HT-29 (cell line): ENCODE data around the gene FICD. TPM values are rescaled to one million over a fixed set of nuclear protein-coding genes. Genes with fewer than 3 reads are reported as not detected.
"Not testable (repeated sequence)": the region's sequence is repeated elsewhere in the genome, so short reads cannot be mapped to it uniquely, and the experiment has no call there.

ENCODE experiments used
- DNase-seq: peaks from one replicate; pipeline ENCODE4 v3.0.0-alpha.2; 2015; ENCODE audit warnings: low spot score
- total RNA-seq: library from RNA; depleted of rRNA; stranded (reverse); fragments of >200 nt; shearing (Covaris generic); gene quantifications from 2 replicates; pipeline ENCODE4 v1.2.3, GENCODE V29; 2014; rRNA removed

Gene FICD
- total RNA-seq: 9.1 and 9.6 TPM in 2 replicates

DNA sequence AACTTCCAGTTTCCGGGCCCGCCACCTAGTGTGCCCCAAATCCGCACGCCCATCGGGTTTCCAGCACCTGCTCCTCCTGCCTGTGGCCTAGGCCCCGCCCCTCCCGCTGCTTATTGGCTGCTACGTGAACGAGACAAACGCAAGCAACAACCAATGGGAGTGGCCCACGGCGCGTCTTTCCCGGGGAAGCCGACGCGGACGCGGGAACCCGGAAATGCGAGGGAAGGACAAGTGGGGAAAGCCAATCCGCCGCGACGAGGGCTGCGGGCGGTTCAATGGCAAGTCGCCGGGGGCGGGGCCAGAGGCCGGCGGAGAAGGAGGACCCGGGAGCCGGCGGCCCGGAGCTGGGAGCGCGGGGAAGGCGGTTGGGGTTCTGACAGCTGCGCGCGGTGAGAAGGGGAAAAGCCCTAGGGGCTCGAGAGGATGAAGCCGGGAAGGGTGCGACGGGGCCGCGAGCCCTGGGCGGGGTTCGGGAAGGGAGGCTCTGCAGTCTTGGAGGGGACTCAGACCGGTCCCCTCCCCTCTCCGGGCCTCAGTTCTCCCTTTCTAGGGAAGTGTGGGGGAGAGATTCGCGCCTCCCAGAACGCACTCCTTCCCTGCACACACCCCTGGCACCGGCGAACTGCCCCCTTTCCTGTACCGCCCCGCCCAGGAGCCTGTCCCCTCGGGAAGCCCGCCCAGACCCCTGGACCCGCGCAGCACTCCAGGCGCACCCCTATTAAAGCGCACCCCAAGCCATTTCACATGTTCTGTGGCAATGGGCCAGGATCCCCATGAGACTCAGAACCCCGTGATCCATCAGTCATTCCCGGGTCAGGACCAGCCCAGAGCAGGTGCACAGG, at the start of gene FICD:
FICD (plus strand) TSS at position 305 of the 842 bp plus-strand sequence. CDS start 1,696 bp downstream, outside the sequence.
- DNase-seq: peak; percentile 99

DNA sequence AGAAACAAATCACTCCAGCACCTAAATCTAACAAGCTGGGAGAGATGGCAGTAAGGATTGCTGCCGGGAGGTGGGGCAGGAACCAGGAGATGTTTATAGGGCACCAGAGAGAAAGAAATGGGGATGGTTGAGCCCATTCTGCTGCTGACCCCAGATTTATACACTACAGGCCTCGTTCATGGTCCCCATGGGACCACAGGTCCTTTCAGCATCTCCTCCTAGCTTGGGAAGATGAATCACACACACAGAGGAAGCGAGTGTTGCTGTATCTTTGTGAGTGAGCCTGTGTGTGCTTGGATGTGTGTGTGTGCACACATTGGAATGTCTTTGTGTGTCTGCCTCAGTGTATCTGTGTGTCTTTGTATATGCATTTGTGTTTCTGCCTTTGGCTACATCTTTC, 49.7 kb upstream of the FICD start:
- no peak for DNase-seq

DNA sequence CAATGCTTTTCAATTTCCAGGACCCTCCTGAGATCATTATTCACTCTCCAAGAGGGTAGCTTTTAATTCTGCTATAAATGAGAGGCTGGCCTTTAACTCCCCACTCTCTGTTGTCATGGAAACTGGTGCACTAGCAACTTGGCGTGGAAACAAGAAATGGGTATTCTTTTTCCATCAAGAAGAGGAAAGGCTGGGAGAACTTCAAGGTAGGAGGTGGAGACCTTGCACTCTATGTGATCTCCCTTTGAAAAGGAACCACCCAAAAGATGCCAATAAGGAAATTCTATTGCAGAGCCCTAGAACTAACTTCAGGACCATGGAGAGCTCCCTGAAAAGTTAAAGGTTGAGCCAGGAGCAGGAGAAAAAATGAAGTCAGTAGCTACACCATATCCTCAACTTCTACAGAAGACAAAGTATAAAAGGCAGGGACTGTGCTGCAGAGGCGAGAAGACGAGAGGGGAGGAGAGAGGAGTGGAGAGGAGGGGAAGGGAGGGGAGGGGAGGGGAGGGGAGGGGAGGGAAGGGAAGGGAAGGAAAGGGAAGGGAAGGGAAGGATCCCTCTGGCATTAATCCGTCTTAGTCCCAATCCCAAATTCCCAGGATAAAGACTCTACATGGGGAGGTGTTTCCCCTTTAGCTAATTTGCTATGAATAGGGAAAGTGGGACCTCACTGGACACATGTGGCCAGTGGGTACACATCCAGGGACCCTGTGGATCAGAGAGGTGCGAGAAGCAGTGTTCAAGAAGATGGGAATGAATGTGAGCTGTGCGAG, 46.7 kb upstream of the FICD start:
- DNase-seq: peak; percentile 60

DNA sequence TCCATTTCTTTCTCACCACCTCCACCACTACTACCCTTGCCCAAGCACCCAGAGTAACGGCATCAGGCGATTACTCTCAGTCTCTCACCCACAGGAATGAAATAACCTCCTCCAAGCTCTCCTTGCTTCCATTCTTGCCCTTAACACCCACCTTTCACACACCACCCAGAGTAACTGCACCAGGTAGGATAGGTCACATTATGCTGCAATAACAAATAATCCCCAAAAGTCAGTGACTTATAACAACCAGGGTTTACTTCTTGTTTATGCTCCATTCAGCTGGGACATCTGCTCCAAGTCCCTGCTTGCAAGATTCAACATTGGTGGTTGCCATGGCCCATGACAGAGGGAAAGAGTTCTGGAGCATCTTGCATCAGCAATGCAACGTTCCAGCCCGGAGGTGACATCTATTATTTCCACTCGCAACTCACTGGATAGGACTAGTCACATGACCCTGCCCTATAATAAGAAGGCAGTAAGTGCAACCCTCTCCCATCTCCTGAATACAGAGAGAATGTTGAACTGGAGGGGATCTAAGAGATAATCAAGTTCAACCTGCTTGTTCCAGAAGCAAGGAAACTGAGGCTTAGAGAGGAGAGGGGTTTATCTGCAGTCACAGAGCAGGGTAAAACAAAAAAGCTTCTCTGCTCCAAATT, 41.5 kb upstream of the FICD start:
- no peak for DNase-seq

DNA sequence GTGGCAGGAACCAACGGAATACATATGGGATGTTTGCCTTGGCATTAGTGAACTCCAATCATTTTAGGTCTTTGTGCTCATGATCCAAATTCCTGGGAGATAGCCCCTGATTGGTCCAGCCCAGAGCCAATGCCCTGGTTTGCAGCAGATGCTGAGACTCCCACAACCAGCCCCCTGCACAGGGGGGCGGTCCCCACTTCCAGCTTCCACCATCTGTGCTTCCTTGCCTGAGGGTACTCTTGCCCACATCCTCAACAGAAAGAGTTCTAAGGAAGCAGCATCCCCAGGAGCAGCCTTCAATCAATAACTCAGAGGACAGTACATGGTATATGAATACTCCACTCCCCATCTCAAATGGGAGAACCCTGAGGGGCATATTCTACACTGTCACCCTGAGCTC, 39.7 kb upstream of the FICD start:
- no peak for DNase-seq

DNA sequence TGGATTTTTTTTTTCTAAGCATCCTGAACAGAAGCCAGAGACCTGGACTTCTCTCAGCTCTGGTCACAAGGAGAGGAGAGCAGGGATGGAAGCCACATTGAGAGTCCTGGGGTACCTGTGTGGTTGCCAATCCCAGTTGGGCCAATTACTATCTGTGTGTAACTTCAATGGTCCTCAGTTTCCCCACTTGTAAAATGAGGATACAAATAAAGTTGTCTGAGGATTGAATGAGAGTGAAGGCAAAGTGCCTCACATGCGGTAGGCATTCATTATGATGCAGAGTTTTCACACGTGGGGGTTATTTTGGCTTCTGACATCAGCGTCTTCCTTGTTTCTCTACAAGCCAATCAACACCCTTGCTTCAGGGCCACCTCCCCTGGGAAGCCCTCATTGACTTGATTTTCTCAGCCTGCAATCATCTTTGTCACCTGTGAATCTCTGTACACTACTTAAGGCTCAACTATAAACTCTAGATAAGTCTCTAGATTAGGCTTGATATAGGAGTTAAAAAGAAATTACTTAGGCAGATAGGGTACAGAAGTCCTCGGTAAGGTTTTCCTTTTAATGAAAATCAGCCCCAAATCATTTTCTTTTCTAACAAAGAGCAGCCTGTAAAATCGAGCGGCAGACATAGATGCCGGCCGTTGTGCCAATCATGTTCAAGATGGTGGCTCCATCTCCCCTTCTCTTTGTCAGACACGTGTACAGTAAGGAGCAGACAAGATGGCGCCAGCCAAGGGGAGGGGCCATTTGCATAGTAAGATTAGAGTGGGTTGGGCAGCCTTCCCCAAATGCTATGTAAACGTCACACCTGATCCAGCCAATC, 37.8 kb upstream of the FICD start:
- DNase-seq: no peak

DNA sequence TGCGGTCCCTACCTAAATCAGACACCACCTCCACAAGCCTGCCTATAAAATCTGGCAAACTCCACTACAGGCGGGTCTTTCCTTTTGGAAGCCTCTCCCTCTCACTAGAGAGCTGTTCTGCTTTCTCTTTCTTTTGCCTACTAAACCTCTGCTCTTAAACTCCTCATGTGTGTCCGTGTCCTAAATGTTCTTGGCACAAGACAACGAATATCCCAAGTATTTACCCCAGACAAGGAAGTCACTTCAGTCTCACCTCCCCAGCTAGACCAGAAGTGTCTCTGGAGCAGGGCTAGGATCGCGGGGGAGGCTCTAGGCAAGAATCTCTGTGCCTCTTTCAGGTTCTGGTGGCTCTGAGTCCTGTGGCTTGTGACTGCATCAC, 37.2 kb upstream of the FICD start:
- DNase-seq: no peak

DNA sequence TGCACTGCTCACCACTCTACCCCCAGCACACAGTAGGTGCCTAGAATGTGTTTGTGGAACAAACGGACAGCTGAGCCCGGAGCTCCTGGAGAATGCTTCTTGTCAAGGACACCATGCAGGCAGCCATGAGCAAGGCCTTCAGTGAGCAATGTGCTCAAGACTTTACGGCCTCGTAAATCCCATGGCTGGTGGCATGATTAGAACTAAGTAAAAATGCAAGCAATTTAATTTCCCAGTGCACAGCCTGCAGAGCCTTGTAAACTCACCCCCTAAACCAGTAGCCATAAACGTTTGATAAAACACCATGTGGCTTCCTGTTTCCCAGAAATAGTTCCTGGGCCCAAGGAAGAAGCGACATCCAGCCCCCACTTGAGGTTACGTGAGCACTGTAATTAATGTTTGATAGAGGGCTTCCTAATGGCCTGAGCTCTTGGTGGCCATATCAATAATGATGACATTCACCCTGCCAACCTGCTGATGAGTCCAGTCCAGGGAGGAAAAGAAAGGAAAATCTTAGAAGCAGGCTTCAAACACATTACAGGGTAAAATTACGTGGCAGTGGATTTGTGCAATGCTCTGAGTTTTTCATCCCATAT, 36.4 kb upstream of the FICD start:
- peak; percentile 12 for DNase-seq

DNA sequence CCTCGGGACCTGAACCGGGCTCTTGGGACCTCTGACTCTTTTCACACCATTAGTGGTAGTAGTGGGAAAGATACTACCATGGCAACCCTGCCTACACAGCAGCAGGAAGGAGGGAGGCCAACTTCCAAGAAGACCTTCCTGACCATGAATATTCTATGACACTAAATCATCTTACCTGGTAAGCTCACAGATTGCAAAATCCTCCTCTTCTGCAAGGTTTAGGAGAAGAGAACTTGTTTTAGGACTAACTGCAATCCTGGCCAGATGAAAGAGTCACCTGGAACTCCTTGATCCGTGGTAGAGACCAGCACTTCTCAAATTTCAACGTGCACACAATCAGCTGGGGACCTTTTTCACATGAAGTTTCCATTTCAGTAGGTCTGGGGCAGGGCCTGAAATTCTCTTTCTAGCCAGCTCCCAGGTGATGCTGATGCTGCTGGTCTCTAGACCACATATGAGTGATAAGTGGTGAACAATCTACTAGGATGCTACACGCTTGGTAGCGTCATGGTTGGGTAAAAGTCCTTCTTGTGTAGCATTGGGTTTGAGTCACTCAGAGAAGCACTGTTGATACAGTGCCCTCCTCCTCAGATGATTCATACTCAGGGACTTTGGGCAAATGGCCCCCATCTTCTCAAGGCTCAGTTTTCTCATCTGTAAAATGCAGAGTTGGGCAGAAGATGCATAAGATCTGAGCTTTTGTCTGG, 35.6 kb upstream of the FICD start:
- DNase-seq: no peak

DNA sequence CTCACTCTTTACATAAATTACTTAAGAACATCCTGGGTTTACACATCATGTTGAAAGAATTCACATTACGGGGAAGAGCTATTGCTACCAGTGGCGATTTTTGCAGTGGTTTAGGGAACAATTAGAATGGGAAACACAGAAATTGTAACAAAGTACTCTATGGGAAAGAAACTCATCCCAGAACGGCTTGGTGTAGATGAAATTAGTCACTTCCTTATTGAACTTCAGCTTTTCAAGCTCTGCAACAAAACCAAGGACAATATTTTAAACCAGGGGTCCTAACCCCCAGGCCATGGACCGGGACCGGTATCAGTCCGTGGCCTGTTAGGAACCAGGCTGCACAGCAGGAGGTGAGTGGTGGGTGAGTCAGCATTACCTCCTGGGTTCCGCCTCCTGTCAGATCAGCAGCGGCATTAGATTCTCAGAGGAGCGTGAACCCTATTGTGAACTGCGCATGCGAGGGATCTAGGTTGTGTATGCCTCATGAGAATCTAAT, 32.3 kb upstream of the FICD start:
- no peak for DNase-seq

DNA sequence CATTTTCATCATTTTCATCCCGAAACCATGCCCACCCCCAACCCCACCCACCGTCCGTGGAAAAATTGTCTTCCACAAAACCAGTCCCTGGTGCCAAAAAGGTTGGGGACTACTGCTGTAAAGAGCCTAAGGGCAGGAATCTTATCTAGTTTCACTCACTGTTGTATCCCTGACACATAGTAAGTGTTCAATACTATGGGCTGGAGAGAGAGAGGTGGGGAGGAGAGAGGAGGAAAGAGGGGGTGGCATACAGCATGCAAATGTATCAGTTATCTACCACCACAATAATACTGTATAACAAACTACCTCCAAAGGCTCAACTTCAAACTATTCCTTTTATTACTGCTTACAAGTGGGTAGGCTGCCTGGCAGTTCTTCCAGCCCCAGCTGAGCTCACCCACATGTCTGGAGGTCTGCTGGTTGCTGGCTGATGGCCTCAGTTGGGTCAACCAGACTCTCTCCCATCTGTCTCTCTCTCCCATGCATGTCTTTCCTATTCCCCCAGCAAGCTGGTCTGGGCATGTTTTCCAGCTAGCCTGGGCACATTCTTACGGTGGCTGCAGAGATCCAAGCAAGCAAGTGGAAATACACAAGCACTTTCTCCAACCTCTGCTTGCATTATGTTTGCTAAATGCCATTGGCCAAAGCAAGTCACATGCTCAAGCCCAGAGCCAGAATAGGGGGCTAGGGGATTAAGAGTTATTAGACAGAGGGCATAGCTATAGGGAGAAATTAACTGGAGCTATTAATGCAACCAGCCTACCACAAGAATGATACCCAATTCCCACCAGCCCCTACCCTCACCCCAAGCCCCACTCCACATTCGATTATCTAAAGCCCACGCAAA, 31.6 kb upstream of the FICD start:
- no peak for DNase-seq

DNA sequence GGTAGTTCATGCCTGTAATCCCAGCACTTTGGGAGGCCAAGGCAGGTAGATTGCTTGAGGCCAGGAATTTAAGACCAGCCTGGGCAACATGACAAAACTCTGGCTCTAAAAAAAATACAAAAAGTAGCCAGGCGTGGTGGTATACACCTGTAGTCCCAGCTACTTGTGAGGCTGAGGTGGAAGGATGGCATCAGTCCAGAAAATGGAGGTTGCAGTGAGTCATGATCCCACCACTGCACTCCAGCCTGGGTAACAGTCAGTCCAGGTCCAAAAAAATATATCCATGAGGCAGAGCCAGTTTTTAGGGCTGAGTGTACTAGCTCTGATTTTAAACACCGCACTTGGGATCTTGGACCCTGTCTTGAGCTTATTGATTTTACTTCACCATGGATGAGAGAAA, 30.6 kb upstream of the FICD start:
- no peak for DNase-seq

DNA sequence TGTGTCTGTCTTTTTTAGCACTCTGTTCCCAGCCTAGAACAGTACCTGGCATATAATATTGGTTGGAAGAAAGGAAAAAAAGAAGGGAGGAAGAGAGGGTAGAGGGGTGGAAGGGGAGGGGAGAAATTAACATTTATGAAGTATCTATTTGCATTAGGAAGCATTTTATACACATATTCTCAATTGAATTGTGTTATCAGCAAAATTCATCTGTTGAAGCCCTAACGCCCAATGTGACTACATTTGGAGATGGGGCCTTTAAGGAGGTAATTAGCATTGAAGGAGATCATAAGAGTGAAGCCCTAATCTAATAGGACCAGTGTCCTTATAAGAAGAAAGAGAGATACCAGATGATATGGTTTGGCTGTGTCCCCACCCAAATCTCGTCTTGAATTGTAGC, 30.2 kb upstream of the FICD start:
- DNase-seq: no peak

DNA sequence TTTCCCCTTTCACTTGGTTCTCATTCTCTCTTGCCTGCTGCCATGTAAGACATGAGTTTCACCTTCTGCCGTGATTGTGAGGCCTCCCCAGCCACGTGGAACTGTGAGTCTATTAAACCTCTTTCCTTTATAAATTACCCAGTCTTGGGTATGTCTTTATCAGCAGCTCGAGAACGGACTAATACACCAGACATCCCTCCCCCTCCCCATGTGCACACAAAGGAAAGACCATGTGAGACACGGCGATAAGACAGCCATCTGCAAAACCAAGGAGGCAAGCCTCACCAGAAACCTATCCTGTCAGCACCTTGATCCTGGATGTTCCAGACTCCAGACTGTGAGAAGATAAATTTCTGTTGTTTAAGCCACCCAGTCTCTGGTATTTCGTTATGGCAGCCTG, 29.7 kb upstream of the FICD start:
- not testable (repeated sequence) for DNase-seq

DNA sequence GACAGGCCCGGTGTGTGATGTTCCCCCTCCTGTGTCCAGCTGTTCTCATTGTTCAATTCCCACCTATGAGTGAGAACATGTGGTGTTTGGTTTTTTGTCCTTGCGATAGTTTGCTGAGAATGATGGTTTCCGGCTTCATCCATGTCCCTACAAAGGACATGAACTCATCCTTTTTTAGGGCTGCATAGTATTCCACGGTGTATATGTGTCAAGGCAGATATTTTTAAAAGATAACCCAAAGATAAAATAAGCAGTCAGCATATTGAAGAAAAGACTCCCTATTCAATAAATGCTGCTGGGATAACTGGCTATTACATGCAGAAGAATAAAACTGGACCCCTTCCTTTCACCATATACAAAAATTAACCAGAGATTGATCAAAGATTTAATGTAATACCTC, 28.0 kb upstream of the FICD start:
- DNase-seq: not testable (repeated sequence)

DNA sequence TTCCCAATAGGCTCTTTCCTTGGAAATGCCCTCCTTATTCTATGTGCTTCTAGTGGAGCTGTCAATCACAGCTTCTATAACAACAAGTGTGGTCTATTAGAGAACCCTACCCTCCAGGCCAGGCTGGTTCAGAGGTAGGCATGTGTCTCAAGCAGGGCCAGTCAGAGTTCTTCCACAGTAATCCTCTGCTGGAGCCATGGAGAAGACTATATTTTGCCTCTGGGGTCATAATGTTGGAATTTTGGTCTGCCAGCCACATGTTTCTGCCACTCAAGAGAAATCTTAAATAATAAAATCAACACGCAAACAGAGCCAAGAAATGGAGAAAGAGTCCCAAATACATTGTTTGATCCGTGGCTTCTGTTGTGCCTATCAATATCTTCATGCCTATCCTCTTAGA, 23.8 kb upstream of the FICD start:
- no peak for DNase-seq

DNA sequence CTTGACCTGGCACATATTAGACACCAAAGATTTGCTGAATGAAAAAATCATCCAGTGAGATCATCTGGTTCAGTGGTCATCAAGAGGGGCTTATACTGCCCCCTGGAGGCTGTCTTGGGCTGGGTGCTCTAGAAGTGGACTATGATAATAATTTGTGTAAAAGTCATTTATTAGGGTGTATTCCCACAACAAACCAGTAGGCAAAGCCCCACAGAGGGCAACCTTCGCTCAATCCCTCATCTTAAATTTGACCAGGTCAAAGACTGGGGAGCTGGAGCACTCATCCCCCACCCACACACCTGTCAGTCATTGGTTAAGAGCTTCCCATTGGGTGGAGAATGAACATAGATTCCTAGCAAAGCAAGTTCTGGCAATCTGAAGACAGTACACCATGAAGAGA, 20.0 kb upstream of the FICD start:
- DNase-seq: peak; percentile 71

DNA sequence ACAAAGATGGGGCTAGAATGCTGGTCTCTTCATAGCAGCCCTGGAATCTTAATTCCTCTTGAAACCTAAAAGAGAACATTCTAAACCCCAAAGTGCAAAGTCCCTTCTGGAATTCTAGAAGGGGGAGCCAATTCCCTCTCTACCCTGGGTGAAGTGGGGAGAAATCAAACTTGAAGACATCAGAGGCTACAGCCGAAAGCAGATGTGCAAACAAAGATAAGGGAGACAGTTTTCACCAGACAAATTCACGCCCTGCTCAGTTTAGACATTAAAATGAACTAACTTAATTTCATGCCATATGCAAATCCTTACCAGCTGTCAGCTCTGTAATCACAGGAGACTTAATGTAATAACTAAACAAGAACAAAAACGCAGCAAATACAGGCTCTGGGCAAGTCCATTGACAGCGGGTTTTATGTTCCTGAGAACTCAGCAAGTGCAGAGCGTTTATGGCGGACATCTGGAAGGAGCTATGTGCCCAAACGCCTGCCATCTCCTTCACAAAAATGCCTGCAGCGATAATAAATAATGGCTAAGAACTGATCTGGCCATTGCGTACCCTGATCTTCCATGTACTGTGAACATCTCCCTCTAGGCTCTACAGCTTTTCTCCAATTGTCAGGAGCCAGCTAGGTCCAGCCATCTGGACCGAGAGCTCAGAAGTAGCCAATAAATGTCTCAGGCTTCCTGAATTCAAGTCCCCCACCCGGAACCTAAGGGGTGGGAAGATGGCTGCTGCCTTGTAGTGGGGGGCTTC, 19.1 kb upstream of the FICD start:
- DNase-seq: no peak

DNA sequence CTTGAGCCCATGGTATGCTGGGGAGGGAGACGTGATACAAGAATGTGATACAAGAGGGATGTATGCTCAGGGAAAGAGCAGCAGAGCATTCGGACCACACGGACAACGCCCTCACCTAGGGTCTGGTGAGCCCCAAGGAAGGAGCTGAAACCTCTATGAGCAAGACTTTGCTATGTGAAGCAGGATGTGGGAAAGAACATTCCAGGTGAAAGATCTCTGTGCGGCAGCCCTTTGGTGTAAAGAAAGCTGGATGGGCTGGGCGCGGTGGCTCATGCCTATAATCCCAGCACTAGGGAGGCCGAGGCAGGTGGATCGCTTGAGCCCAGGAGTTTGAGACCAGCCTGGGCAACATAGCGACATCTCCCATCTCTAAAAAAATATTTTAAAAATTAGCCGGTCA, 16.9 kb upstream of the FICD start:
- DNase-seq: no peak
